GM12873 (cell line): ENCODE results near the gene FXYD5.

Experiments
- TF ChIP-seq, protein P1 (sequence below): IDR thresholded peaks from 2 replicates; pipeline ENCODE4 v1.5.1; 2012; ENCODE audit warnings: low read depth, mild to moderate bottlenecking, moderate library complexity, low read length, control low read depth; ENCODE audit not compliant: insufficient read depth; ENCODE audit errors: missing control alignments

The FXYD5 gene

DNA sequence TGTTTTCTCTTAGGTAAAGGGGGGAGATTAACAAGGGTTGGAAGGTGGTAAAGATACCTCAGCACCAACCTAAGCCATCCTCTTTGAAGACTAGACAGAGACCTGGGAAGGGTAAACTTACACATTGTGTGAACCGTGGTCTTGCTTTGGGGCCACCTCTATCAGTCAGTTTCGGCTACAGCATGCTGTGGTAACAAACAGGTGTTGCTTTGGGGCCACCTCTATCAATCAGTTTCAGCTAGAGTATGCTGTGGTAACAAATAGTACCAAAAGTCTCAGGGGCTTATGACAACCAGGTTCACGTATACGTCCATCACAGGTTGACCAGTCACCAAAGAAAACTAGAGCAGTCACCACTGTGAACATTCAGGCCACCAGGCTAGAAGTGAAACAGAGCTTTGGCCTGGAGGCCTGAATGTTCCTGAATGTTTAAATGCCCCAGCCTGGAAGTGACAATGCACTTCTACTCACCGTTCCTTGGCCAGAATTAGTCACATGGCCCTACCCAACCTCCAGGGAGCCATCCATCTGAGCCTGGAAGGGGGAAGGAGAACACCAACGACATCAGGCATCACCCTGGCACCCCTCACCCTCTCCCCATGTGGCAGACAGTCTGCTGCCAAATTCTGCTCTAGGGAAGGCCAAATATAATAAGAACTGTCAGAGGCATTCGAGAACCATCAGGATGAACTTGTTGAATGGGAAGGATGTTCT lies 7.6 kb upstream of the FXYD5 start:
- TF ChIP-seq, protein P1, sequence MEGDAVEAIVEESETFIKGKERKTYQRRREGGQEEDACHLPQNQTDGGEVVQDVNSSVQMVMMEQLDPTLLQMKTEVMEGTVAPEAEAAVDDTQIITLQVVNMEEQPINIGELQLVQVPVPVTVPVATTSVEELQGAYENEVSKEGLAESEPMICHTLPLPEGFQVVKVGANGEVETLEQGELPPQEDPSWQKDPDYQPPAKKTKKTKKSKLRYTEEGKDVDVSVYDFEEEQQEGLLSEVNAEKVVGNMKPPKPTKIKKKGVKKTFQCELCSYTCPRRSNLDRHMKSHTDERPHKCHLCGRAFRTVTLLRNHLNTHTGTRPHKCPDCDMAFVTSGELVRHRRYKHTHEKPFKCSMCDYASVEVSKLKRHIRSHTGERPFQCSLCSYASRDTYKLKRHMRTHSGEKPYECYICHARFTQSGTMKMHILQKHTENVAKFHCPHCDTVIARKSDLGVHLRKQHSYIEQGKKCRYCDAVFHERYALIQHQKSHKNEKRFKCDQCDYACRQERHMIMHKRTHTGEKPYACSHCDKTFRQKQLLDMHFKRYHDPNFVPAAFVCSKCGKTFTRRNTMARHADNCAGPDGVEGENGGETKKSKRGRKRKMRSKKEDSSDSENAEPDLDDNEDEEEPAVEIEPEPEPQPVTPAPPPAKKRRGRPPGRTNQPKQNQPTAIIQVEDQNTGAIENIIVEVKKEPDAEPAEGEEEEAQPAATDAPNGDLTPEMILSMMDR, result no peak

DNA sequence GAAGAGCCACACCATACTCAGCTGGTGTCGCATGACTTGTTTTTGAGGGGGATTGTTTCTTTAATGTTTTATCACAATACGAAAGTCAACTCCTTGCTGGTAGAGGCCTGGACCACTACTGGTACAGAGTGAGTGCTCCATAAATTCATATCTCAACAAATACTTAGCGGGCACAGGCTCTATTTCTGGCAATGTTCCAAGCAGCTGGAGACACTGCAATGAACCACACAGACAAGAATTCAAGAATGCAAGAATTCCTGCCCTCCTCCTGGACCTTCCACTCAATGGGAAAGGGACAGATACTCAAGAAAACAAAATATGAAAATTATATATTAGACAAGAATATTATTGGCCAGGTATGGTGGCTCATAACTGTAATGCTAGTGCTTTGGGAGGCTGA lies 5.1 kb upstream of the FXYD5 start:
- TF ChIP-seq, protein P1, result no peak

DNA sequence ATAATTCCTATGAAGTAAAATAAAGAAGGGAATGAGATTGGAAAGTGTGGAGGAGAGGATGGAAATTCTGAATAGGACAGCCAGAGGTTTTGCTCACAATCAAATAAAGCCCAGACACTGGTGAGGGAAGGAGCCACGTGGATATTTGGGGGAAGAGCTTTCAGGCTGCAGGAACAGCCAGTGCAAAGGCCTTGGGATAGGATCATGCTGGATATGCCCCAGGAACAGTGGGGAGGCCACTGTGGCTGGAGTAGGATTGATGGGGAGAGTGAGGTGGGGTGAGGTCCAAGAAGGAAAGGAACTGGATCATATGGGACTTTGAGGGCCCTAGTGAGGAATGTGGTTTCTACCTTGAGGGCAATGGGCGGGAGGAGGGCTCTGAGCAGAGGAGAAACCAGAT lies 4.1 kb upstream of the FXYD5 start:
- TF ChIP-seq, protein P1, result no peak

DNA sequence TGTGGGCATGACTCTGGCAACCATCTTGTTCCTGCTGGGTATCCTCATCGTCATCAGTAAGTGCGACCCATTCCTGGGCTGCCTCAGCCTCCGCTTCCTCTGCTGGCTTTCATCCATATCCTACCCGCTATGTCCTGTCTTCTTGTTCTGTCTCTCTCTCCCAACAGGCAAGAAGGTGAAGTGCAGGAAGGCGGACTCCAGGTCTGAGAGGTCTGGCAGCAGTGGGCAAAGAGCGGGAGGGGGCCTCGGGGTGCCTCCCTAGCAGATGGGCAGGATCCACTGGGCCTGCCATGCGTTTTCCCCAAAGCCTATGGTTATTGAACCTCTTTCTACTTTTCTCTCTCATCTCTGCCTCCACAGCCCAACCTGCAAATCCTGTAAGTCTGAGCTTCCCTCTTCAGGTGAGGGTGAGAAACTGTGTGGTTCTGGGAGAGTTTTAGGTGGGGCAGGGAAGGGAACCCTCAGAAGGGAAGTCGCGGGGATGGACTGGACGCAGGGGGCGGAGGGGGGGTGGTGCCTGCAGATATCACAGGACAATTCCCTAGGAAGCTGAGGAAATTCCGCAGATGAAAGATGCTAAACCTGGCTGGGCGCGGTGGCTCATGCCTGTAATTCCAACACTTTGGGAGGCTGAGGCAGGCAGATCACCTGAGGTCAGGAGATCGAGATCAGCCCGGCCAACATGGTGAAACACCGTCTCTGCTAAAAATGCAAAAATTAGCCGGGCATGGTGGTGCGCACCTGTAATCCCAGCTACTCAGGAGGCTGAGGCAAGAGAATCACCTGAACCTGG lies 3.1 kb upstream of the FXYD5 start:
- TF ChIP-seq, protein P1, result no peak

DNA sequence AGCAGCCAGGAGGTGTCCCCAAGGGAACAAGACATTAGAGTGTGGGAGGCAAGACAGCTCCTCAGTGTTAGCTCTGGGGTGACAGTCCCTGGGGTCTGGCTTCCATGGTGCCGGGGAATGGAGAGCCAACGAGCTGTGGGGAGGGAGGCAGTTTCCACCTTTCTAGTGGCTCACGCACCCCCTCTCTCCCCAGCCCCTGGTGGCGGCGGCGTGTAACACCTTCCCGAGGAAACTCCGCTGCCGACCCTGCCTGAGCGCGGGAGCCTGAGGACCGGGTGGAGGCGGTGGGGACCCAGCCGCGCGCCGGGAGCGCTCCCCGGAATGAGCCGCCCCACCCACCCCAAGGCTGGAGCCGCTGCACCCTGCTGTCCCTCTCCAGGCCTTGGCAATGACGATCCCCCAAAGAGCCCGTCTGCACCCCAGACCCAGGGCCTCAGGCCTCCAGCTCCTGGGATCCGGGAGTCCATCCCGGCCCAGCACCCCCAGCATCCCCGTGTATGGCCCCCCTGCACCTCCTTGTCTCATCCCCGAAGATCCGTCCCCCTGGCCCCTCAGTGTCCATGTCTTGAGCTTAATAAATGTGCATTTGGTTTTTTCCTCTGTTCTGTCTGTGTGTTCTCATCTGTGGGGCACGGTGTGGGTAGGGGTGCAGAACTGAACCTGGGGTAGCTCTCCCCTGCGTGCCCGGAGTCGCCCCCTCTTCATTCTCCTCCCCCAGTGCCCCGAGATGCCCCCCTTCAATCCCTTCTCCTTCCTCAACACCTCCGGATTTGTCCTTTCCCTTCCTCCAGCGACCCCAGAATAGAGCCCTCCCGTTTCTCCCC lies 622 bp upstream of the FXYD5 start:
- TF ChIP-seq, protein P1, result peak; percentile 79

DNA sequence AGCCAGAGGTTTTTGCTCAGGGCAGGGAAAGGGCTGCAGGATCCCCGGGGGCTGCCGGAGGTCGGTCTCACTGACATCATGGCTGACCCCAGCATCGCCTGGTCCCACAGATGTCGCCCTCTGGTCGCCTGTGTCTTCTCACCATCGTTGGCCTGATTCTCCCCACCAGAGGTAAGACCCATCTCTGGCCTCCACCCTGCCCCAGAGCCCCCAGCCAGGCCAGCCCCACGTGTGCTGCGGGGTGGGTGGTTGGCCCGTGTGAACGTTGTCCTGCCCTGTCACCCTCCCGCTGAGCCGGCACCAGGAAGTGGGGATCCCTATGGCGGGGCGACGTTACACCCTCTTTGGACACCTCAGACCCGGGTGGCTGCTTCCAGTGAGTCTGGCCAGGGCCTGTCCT lies 906 bp downstream of the FXYD5 start:
- TF ChIP-seq, protein P1, result no peak
